Measurements from ENCODE around the gene COPA.

DNA sequence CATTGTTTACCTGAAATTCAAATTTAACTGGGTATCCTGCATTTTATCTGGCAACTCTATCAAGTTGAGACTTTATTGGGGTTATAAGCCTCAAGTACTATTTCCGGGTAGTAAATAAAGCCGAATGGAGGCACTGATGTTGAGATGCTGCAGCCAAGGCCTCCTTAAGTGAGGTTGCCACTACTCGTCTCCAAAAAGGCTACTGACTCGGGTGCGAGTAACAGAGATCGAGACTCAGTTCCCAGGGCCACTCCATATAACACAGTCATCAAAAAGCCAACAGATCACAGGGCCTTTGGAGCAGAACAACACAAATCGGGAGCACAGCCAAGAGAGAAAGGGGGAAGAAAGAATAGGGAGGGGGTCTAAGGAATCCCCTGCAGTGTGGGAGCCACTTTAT lies 524 bp downstream of the COPA start:
- TF ChIP-seq CTCF (IDR thresholded peaks at IDR 0.05) (no peak), POLR2AphosphoS5 (IDR thresholded peaks at IDR 0.05; ENCODE audit: low read depth, low read length) (no peak)

Measured in Panc1 (cell line).